ENCODE data around the gene ZNF646. TPM values are rescaled to one million over a fixed set of nuclear protein-coding genes. Genes with fewer than 3 reads are reported as not detected.

ZNF646 gene
- total and polyA plus RNA-seq, 2 donors, result 9.4 to 11.5 TPM

- Histone ChIP-seq H3K27ac (ENCODE audit: low read depth) (no peak overlapping the region), H3K4me1 (ENCODE audit: insufficient read depth) (peaks cover 2% of the 10 kb centered on the region), H3K4me3 (ENCODE audit: low read depth, low read length) (no peak overlapping the region), H3K36me3 (ENCODE audit: insufficient read depth) (no peaks in the 10 kb centered on the region)
- WGBS, result 94% methylated on average over 23 of the region's 23 CpGs
- no peak for DNase-seq (ENCODE audit: extremely low spot score)
Measured at GRCh38 chr16:31111881-31112466, 37.8 kb downstream of the ZNF646 start.

DNA sequence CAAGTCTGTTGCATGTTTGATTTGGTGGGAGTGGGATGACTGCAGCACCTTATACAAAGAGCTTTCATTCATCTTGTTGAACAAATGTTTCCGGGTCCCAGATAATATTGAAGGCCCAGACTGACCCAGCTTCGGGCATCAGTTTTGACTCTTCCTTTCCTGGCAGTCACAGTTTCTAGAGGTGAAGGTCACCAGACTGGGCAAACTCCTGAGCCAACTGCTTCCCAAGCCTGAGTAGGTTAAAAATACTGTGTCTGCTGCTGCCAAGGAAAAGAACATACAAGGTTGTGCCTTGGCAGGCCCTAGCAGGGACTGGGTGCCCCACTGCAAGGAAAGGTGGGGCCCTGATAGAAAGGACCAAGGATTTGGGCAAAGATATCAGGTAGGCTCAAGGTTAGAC is 38.5 kb downstream of the ZNF646 start:
- H3K27ac ChIP-seq (ENCODE audit: low read depth), result no peak overlapping the region
- WGBS, result 83% methylated on average over 2 of the region's 2 CpGs
- H3K36me3 ChIP-seq (ENCODE audit: insufficient read depth), result no peaks in the 10 kb centered on the region
- H3K4me1 ChIP-seq (ENCODE audit: insufficient read depth), result peaks cover 2% of the 10 kb centered on the region
- DNase-seq (ENCODE audit: extremely low spot score), result no peak
- H3K4me3 ChIP-seq (ENCODE audit: low read depth, low read length), result no peak overlapping the region

DNA sequence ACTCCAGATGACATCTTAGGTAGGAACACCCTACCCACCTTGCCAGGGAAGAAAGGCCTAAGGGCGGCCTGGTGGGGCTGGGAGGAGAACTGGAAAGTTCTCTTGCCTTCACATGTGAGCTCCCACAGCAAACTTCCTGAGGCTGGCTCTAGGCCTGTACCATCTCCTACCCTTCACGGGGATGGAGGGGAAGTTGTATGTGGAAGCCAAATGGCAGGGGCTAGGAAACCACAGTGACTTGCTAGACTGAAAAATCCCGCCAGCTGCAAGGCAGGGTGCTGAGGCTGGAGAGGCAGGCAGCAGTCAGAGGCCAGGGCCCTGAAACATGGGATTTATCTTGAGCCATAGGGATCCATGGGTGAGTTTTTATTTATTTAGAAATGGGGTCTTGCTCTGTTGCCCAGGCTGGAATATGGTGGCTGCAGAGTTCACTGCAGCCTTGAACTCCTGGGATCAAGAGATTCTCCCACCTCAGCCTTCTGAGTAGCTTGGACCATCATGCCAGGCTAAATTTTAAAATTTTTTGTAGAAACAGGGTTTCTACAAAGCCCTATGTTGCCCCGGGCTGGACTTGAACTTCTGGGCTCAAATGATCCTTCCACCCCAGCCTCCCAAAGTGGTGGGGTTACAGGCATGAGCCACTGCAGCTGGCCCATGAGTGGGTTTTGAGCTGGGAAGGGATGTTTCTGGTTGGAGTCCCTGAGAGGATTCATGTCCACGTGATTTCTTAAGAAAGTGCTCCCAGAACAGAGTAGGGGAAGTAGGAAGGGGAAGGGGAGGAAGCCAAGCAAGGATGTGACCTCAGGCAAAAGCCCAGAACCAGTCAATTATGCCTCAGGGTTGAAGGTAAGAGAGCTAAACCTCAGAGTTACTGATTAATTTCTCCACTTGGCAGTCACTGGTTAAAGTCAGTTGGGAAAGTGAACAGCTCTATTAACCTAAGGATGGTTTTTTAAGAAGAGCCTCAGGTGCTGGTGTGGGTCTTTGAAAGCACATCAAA is 39.2 kb downstream of the ZNF646 start:
- H3K36me3 ChIP-seq (ENCODE audit: insufficient read depth), result no peaks in the 10 kb centered on the region
- DNase-seq (ENCODE audit: extremely low spot score), result no peak
- H3K4me1 ChIP-seq (ENCODE audit: insufficient read depth), result peaks cover 2% of the 10 kb centered on the region
- 76% methylated on average over 5 of the region's 5 CpGs for WGBS
- no peak overlapping the region for H3K4me3 ChIP-seq (ENCODE audit: low read depth, low read length)
- H3K27ac ChIP-seq (ENCODE audit: low read depth), result no peak overlapping the region

GRCh38 chr16:31114468-31114867 is 40.2 kb downstream of the ZNF646 start:
- 67% methylated on average over 8 of the region's 8 CpGs for WGBS
- Histone ChIP-seq H3K27ac (ENCODE audit: low read depth) (no peak overlapping the region), H3K4me1 (ENCODE audit: insufficient read depth) (peaks cover 2% of the 10 kb centered on the region), H3K4me3 (ENCODE audit: low read depth, low read length) (no peak overlapping the region), H3K36me3 (ENCODE audit: insufficient read depth) (no peaks in the 10 kb centered on the region)
- DNase-seq (ENCODE audit: extremely low spot score), result no peak

GRCh38 chr16:31117384-31118222 is 43.4 kb downstream of the ZNF646 start, which contains the start of gene KAT8:
Gene KAT8, plus strand, starts transcription at chr16:31117664. Its CDS starts 18 bp downstream, at chr16:31117682.
- H3K27ac ChIP-seq (ENCODE audit: low read depth), result peak within 1 kb of the TSS; percentile 95
- under 1% methylated on average over 68 of the region's 68 CpGs for WGBS
- DNase-seq (ENCODE audit: extremely low spot score), result peak; percentile 97
- peak within 1 kb of the TSS; percentile 74 for H3K4me3 ChIP-seq (ENCODE audit: low read depth, low read length)
- H3K36me3 ChIP-seq (ENCODE audit: insufficient read depth), result peaks cover 5% of the 10 kb centered on the region
- peaks cover 2% of the 10 kb centered on the region for H3K4me1 ChIP-seq (ENCODE audit: insufficient read depth)

DNA sequence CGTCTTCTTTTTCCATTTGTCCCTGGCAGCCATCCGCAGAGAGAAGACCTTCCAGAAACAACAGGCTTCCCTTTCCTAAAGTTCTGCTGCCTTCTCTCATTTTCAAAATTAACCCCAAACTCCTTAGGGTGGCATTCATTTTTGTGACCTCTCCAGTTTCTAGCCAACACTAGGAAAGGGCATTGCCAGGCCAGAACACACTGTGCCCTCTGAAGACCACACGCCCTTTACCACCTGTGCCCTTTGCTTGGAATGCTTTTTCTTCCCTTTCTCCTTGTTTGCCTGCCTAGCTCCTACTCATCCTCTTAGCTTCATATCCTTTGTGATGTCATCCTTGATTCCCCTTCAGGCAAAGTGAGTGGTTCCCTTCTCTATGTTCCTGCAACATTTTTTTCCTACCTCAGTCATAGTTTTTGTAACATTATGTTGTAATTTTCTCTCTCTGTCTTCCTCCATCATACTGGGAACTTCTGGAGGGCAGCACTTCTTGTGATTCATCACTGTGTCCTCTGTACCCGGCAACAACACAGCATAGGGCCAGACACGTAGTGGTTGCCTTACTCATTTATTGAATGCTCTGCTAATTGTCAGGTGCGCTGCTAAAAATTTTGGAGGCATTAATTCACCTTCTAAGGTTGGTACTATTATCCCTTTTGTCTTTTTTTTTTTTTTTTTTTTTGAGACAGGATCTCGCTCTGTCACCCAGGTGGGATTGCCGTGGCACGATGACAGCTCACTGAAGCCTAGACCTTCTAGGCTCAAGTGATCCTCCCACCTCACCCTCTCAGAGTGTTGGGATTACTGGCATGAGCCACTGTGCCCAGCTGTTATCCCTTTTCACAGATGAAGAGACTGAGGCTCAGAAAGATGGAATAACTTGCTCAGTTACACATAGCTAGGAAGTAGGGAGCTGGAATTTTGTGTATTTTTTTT is 44.3 kb downstream of the ZNF646 start:
- Histone ChIP-seq H3K36me3 (ENCODE audit: insufficient read depth) (peaks cover 5% of the 10 kb centered on the region), H3K4me1 (ENCODE audit: insufficient read depth) (peaks cover 2% of the 10 kb centered on the region), H3K4me3 (ENCODE audit: low read depth, low read length) (peak overlapping the region; percentile 74), H3K27ac (ENCODE audit: low read depth) (peak overlapping the region; percentile 79)
- 60% methylated on average over 9 of the region's 9 CpGs for WGBS
- no peak for DNase-seq (ENCODE audit: extremely low spot score)

GRCh38 chr16:31120129-31120528 is 45.9 kb downstream of the ZNF646 start:
- Histone ChIP-seq H3K4me3 (ENCODE audit: low read depth, low read length) (no peak overlapping the region), H3K4me1 (ENCODE audit: insufficient read depth) (peaks cover 2% of the 10 kb centered on the region), H3K36me3 (ENCODE audit: insufficient read depth) (peaks cover 5% of the 10 kb centered on the region), H3K27ac (ENCODE audit: low read depth) (no peak overlapping the region)
- 93% methylated on average over 16 of the region's 16 CpGs for WGBS
- DNase-seq (ENCODE audit: extremely low spot score), result no peak

DNA sequence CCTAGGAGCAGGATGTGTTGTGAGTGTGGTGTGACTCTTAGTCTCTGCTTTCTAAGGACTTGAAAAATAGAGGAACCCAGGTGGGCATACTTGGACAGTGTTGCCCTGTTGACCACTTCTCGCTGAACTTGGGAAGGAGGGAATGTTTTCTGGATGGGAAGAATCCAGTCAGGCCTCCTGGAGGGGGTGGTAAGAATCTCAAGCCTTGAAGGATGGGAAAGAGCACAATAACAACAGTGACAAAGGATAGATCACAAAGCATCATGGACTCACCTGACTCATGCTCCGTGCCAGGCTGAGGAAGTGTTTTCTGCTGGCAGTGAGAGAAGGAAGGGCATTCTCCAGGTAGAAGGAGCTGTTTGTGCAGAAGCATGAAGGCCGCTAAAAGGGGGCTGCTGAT is 51.6 kb downstream of the ZNF646 start:
- WGBS, result 96% methylated on average over 3 of the region's 3 CpGs

GRCh38 chr16:31127182-31127581 is 53.0 kb downstream of the ZNF646 start:
- no peaks in the 10 kb centered on the region for H3K36me3 ChIP-seq (ENCODE audit: insufficient read depth)
- DNase-seq (ENCODE audit: extremely low spot score), result no peak

More for the DNA sequence above, 51.6 kb downstream of the ZNF646 start:
- no peak overlapping the region for H3K27ac ChIP-seq (ENCODE audit: low read depth)
- DNase-seq (ENCODE audit: extremely low spot score), result no peak
- H3K36me3 ChIP-seq (ENCODE audit: insufficient read depth), result no peaks in the 10 kb centered on the region
- no peaks in the 10 kb centered on the region for H3K4me1 ChIP-seq (ENCODE audit: insufficient read depth)
- no peak overlapping the region for H3K4me3 ChIP-seq (ENCODE audit: low read depth, low read length)

DNA sequence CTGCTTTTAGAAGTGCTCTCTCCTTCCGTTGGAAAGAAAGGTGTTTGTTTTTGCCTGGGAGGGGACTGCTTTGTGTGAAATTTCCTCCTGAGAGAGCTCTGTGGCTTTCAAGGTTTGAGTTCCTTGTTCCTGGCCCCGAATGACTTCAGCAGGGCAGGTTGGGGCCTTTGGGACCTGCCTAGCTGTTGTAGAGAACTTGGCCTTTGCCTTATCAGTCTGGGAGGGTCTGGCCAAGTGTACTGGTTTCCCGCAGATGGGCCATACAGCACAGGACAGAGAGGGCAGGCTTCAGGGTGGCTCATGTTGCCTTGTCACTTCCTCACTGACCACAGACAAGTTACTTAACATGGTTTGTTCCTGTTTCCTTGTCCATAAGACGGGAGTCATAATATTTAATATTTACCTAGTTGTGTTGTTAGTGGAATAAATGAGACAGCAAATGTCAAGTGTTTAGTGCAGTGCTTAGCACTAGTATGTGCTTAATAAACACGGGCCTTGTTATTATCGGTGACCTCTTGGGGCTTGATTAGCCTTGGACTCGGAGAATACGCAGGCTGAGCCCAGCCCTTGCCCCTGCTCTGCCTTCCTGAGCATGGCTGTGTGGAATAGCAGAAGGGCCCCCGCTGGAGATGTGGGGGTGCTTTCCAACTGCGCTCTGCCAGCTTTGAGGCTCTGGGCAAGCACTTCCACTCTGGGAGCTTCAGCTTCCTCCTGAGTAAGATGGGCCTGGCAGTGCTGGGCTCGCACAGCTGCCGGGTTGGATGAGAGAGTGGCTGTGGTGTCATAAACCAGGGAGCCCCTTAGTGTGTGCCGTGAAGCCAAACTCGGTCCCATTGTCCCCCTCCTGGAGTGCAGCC is 54.7 kb downstream of the ZNF646 start:
- Histone ChIP-seq H3K27ac (ENCODE audit: low read depth) (no peak overlapping the region), H3K4me3 (ENCODE audit: low read depth, low read length) (no peak overlapping the region), H3K4me1 (ENCODE audit: insufficient read depth) (no peaks in the 10 kb centered on the region), H3K36me3 (ENCODE audit: insufficient read depth) (no peaks in the 10 kb centered on the region)
- no peak for DNase-seq (ENCODE audit: extremely low spot score)
- WGBS, result 74% methylated on average over 14 of the region's 14 CpGs

More at GRCh38 chr16:31127182-31127581, 53.0 kb downstream of the ZNF646 start:
- H3K4me1 ChIP-seq (ENCODE audit: insufficient read depth), result no peaks in the 10 kb centered on the region
- no peak overlapping the region for H3K4me3 ChIP-seq (ENCODE audit: low read depth, low read length)
- WGBS, result 92% methylated on average over 13 of the region's 13 CpGs
- no peak overlapping the region for H3K27ac ChIP-seq (ENCODE audit: low read depth)

DNA sequence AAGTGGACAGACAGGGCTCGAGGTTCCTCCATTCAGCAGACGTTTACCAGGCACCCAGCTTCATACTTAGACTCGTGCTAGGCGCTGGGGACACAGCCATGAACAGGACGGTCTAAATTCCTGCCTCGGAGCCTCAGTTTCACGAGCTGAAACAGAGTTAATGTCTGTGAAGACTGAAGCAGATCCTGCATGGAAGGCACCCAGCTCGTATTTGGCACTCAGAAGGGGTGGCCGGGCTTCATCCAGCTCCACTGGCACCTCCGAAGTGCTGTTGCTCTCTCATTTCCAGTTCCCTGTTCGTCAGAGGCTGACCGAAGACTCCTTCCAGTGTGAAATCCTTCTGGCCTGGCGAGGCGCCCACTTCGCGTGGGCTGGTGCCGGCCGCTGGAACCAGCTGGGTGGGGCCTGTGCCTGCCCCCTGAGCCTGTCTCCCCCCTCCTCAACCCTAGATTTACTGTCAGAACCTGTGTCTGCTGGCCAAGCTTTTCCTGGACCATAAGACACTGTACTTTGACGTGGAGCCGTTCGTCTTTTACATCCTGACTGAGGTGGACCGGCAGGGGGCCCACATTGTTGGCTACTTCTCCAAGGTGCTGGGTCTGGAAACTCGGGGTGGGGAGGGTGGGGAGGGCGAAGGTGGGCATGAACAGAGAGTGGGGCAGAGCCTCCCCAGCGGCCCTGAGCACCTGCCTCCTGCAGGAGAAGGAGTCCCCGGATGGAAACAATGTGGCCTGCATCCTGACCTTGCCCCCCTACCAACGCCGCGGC is 55.5 kb downstream of the ZNF646 start:
- no peak overlapping the region for H3K27ac ChIP-seq (ENCODE audit: low read depth)
- DNase-seq (ENCODE audit: extremely low spot score), result no peak
- H3K4me3 ChIP-seq (ENCODE audit: low read depth, low read length), result no peak overlapping the region
- WGBS, result 66% methylated on average over 29 of the region's 29 CpGs
- H3K4me1 ChIP-seq (ENCODE audit: insufficient read depth), result no peaks in the 10 kb centered on the region
- H3K36me3 ChIP-seq (ENCODE audit: insufficient read depth), result no peaks in the 10 kb centered on the region
